ENCODE data around the gene TBC1D8B.

GRCh38 chrX:106901781-106902219 is 99.3 kb downstream of the TBC1D8B start:
- TF ChIP-seq EZH2 (IDR thresholded peaks at IDR 0.05; ENCODE audit: insufficient read depth, poor library complexity, severe bottlenecking): no peak
- TF ChIP-seq EZH2phosphoT487 (IDR thresholded peaks at IDR 0.05; ENCODE audit: insufficient read depth, low read depth): no peak

All from GM23248 (cell line).